ENCODE results near the gene C7.

- no peak for TF ChIP-seq CTCF (IDR thresholded peaks at IDR 0.05)
- TF ChIP-seq POLR2A (IDR thresholded peaks at IDR 0.05) = no peak
Measured at GRCh38 chr5:40962207-40962955, 53.1 kb downstream of the C7 start.

All from body of pancreas (tissue), 4 donors.